Smooth muscle cell (in vitro differentiated cells): ENCODE data around the gene VMP1. TPM values are rescaled to one million over a fixed set of nuclear protein-coding genes. Genes with fewer than 3 reads are reported as not detected.

Experiments used
- DNase-seq: peaks from one replicate; lab custom pipeline; 2025; ENCODE audit not compliant: unreplicated experiment; lab: John Stamatoyannopoulos, UW
- H2AFZ ChIP-seq: fragments of 200-600 bp; sonication (generic); 2 replicates; pipeline ENCODE4 v1.6.0; 2016; ENCODE audit warnings: antibody characterized with exemption, low read depth, mild to moderate bottlenecking
- H3F3A ChIP-seq: fragments of 200-600 bp; sonication (generic); 2 replicates; pipeline ENCODE4 v1.6.0; 2017; ENCODE audit warnings: antibody characterized with exemption, low read depth
- H3K27ac ChIP-seq: fragments of 200-600 bp; sonication (generic); 2 replicates; pipeline ENCODE4 v1.5.1; 2016; ENCODE audit warnings: low read depth, mild to moderate bottlenecking
- H3K27me3 ChIP-seq: fragments of 200-600 bp; sonication (generic); 2 replicates; pipeline ENCODE4 v1.6.1; 2016; ENCODE audit warnings: low read depth, mild to moderate bottlenecking
- H3K36me3 ChIP-seq: fragments of 200-600 bp; sonication (generic); 2 replicates; pipeline ENCODE4 v1.5.1; 2016; ENCODE audit warnings: low read depth
- H3K4me1 ChIP-seq: fragments of 200-600 bp; sonication (generic); 2 replicates; pipeline ENCODE4 v1.5.1; 2016; ENCODE audit warnings: low read depth
- H3K4me2 ChIP-seq: fragments of 200-600 bp; sonication (generic); 2 replicates; pipeline ENCODE4 v1.6.0; 2016; ENCODE audit warnings: mild to moderate bottlenecking
- H3K4me3 ChIP-seq: fragments of 200-600 bp; sonication (generic); 2 replicates; pipeline ENCODE4 v1.5.1; 2016; ENCODE audit warnings: mild to moderate bottlenecking
- H3K79me2 ChIP-seq: fragments of 200-600 bp; sonication (generic); 2 replicates; pipeline ENCODE4 v1.6.0; 2016; ENCODE audit warnings: low read depth, mild to moderate bottlenecking
- H3K9ac ChIP-seq: fragments of 200-600 bp; sonication (generic); 2 replicates; pipeline ENCODE4 v1.6.0; 2016; ENCODE audit warnings: low read depth
- H3K9me3 ChIP-seq: fragments of 200-600 bp; sonication (generic); replicated peaks from 2 replicates; pipeline ENCODE4 v1.5.1; 2016; ENCODE audit warnings: low read depth
- H4K20me1 ChIP-seq: fragments of 200-600 bp; sonication (generic); 2 replicates; pipeline ENCODE4 v1.6.0; 2016; ENCODE audit warnings: low read depth
- WGBS: methylation state at CpG from one replicate; pipeline ENCODE4 v1.1.7; 2016; ENCODE audit warnings: low lambda C conversion rate; 5-methylcytosine and 5-hydroxymethylcytosine counted together
- polyA plus RNA-seq: library from polyadenylated mRNA; unstranded; fragments of >200 nt; fragmentation: Nextera tagmentation; extraction: Ambion mirVana; gene quantifications from 2 replicates; pipeline ENCODE4 v1.2.1, GENCODE V29; 2016
- total RNA-seq: library from RNA; depleted of rRNA; stranded (reverse); fragments of >200 nt; gene quantifications from 2 replicates; pipeline ENCODE4 v1.2.3, GENCODE V29; 2014
- TF ChIP-seq, protein P1 (sequence below): fragments of 200-600 bp; sonication (generic); IDR thresholded peaks from 2 replicates; pipeline ENCODE4 v1.5.1; 2017; ENCODE audit warnings: borderline replicate concordance, mild to moderate bottlenecking, antibody characterized with exemption; ENCODE audit not compliant: insufficient read depth, poor library complexity, severe bottlenecking

The VMP1 gene
- total and polyA plus RNA-seq, 2 experiments from 2014 or later: 102 to 545 TPM

DNA sequence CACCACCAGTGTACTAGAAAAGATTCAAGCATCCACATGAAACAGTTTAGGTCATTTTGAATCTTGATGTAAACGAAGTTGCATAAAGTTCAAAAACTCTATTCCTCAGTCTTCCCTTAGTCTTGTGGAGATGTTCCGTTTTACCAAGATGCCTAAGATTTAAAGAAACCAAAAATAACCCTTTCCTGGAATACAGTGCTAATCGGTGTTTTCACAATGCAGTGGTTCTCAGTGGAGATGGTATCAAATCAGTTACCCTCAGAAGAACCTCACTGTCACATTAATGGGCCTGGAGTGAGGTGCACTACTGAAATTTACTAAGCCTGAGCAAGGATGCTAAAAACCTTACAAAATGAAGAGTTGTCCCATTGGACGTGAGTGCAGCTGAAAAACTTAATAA is 9.3 kb upstream of the VMP1 start:
- H3F3A ChIP-seq: peaks cover 57% of the 10 kb centered on the region
- no peak overlapping the region for H3K9ac ChIP-seq
- no peaks in the 10 kb centered on the region for H3K4me1 ChIP-seq
- H4K20me1 ChIP-seq: peaks cover 98% of the 10 kb centered on the region
- no peak overlapping the region for H2AFZ ChIP-seq
- no peak for DNase-seq
- peaks cover 23% of the 10 kb centered on the region for H3K36me3 ChIP-seq
- H3K9me3 ChIP-seq: no peaks in the 10 kb centered on the region
- no peak overlapping the region for H3K4me2 ChIP-seq
- H3K79me2 ChIP-seq: peaks cover 95% of the 10 kb centered on the region
- H3K27me3 ChIP-seq: no peaks in the 10 kb centered on the region
- TF ChIP-seq, protein P1, sequence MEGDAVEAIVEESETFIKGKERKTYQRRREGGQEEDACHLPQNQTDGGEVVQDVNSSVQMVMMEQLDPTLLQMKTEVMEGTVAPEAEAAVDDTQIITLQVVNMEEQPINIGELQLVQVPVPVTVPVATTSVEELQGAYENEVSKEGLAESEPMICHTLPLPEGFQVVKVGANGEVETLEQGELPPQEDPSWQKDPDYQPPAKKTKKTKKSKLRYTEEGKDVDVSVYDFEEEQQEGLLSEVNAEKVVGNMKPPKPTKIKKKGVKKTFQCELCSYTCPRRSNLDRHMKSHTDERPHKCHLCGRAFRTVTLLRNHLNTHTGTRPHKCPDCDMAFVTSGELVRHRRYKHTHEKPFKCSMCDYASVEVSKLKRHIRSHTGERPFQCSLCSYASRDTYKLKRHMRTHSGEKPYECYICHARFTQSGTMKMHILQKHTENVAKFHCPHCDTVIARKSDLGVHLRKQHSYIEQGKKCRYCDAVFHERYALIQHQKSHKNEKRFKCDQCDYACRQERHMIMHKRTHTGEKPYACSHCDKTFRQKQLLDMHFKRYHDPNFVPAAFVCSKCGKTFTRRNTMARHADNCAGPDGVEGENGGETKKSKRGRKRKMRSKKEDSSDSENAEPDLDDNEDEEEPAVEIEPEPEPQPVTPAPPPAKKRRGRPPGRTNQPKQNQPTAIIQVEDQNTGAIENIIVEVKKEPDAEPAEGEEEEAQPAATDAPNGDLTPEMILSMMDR: no peak
- H3K27ac ChIP-seq: no peak overlapping the region
- no peak overlapping the region for H3K4me3 ChIP-seq
- 89% methylated on average over 4 of the region's 4 CpGs for WGBS

DNA sequence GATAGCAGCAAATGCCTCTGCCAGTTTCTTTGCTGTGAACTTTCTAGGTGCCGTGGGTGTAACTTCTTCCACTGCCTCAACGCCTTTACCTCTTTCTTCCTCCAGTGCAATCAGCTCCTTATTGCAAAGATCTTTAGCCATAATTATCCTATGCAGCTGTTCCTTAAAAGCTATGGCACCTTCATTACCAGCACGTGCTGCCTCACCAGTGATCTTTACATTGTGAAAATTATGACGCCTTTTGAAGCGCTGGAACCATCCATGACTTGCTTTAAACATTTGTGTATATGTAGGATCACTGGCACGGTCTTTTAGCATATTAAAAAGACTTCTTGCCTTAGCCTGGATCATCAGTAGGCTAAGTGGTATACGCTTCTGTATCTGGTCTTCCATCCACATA is 8.2 kb upstream of the VMP1 start:
- H3K27me3 ChIP-seq: no peaks in the 10 kb centered on the region
- H3K4me3 ChIP-seq: no peak overlapping the region
- WGBS: 96% methylated on average over 7 of the region's 7 CpGs
- no peak overlapping the region for H3K27ac ChIP-seq
- H3K4me2 ChIP-seq: no peak overlapping the region
- no peak for DNase-seq
- H3K9ac ChIP-seq: no peak overlapping the region
- H2AFZ ChIP-seq: no peak overlapping the region
- H4K20me1 ChIP-seq: peaks cover 100% of the 10 kb centered on the region
- H3K9me3 ChIP-seq: no peaks in the 10 kb centered on the region
- no peaks in the 10 kb centered on the region for H3K4me1 ChIP-seq
- H3K79me2 ChIP-seq: peaks cover 96% of the 10 kb centered on the region
- H3K36me3 ChIP-seq: peaks cover 16% of the 10 kb centered on the region
- TF ChIP-seq, protein P1: no peak
- H3F3A ChIP-seq: peaks cover 50% of the 10 kb centered on the region

DNA sequence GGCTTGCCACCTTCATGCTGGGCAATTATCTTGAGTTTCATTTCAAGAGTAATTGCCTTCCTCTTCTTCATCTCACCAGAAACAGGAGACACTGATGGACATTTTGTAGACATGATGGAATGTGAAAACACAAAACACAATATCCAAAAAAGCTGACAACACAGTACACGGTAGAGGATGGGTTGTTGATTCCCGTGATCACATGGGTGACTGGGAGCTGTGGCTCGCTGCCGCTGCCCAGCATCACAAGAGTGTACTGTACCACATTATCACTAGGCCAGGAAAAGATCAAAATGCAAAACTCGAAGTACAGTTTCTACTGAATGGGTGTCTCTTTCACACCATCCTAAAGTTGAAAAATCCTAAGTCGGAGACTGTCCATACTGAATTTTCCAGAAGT is 7.7 kb upstream of the VMP1 start:
- H3K9me3 ChIP-seq: no peaks in the 10 kb centered on the region
- no peak overlapping the region for H3K9ac ChIP-seq
- no peak overlapping the region for H3K27ac ChIP-seq
- H3K4me2 ChIP-seq: no peak overlapping the region
- peaks cover 98% of the 10 kb centered on the region for H4K20me1 ChIP-seq
- peaks cover 45% of the 10 kb centered on the region for H3F3A ChIP-seq
- H3K27me3 ChIP-seq: no peaks in the 10 kb centered on the region
- no peak overlapping the region for H3K4me3 ChIP-seq
- WGBS: 96% methylated on average over 6 of the region's 6 CpGs
- H3K4me1 ChIP-seq: no peaks in the 10 kb centered on the region
- TF ChIP-seq, protein P1: no peak
- no peak for DNase-seq
- no peak overlapping the region for H2AFZ ChIP-seq
- H3K36me3 ChIP-seq: peaks cover 10% of the 10 kb centered on the region
- peaks cover 96% of the 10 kb centered on the region for H3K79me2 ChIP-seq

DNA sequence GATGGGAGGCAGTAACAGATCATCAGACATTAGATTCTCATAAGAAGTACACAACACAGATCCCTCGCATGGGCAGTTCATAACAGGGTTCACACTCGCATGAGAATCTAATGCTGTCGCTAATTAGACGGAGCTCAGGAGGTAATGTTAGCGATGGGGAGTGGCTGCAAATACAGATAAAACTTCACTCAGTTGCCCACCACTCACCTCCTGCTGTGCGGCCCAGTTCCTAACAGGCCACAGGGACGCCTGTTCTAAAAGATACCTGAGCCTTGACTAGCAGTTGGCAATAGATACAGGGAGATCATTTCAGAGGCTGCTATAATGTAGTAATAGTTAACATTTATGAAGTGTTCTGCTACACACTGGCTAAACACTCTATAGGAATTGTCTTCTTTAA is 5.2 kb upstream of the VMP1 start:
- Histone ChIP-seq H3K27ac (peak overlapping the region; percentile 15), H3K36me3 (no peaks in the 10 kb centered on the region), H2AFZ (no peak overlapping the region), H3K4me2 (no peak overlapping the region), H3K27me3 (no peaks in the 10 kb centered on the region), H3K4me1 (peaks cover 14% of the 10 kb centered on the region), H3K79me2 (peaks cover 96% of the 10 kb centered on the region), H3K9ac (no peak overlapping the region), H3F3A (peaks cover 22% of the 10 kb centered on the region), H3K4me3 (no peak overlapping the region), H4K20me1 (peaks cover 89% of the 10 kb centered on the region), H3K9me3 (no peaks in the 10 kb centered on the region)
- WGBS: 94% methylated on average over 7 of the region's 7 CpGs
- TF ChIP-seq, protein P1: no peak
- no peak for DNase-seq
